GM19455 (cell line): ENCODE data around the gene SMURF1.
A peak's percentile ranks its signal among the peaks of the same experiment; 100 is the strongest.
"Not testable (repeated sequence)": the region's sequence is repeated elsewhere in the genome, so short reads cannot be mapped to it uniquely, and the experiment has no call there.

Experiments used
- ATAC-seq: cut with Tn5 transposase; IDR thresholded peaks from one replicate; pipeline ENCODE4 v1.9.1; 2021; ENCODE audit not compliant: unreplicated experiment

SMURF1 gene

DNA sequence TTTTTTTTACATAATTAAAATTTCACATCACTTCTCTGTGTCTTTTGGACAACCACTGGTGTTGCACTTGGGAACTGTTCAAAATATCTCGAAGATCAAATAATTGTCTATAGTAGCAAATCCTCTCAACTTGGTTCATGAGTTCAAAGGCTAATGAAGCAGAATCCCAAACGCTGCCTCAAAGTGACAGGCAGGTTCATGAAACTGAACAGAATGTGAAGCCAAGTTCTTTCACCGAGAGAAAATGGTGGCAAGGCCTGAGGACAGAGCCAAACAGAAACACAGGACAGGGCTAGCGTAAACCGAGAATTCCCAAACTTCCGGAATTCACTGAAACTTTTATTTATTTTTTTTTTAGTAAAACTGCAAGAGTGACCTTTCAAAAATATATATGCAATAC lies 21.1 kb downstream of the SMURF1 start:
- no peak for ATAC-seq

DNA sequence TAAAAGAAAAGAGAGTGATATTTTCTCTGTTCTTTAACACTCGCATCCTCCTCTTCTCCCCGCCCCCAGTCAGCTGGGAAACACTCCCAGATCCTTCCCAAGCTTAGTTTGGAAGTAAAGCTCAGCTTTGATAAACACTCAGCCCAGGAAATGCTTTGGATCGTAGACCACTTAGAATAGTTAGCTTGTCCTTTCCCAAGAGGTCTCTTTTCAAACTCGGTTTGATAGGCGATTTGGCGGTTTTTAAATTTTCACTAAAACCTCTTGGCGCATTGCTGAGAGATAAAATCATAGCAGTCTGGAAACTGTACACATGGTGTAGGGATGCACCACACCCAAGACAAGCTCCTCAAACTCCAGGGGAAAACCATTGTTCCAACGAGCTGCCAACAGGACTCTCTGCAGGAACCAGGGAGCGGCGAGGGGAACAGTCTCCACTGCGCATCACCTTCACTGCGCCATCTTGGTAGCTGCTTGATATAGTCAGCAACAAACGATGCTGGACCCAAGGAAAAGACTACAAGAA lies 22.3 kb downstream of the SMURF1 start:
- ATAC-seq: no peak

DNA sequence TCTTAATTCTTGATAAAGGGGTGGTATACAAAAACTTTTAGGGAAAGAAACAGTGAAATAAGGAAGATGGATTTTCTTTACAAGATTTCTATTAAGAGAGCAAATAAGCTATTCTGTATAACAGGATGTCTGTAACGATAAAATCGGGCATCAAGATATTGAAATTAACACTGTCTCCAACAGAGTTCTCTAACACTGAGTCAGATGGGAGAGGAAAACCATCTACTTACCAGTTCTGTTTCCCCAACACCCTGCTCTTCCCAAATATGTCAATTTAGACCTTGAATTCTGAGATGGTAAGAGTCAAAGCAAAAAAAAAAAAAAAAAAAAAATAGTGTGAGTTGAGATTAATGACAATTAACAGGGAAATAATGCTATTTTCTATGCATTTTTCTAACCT lies 23.0 kb downstream of the SMURF1 start:
- no peak for ATAC-seq

DNA sequence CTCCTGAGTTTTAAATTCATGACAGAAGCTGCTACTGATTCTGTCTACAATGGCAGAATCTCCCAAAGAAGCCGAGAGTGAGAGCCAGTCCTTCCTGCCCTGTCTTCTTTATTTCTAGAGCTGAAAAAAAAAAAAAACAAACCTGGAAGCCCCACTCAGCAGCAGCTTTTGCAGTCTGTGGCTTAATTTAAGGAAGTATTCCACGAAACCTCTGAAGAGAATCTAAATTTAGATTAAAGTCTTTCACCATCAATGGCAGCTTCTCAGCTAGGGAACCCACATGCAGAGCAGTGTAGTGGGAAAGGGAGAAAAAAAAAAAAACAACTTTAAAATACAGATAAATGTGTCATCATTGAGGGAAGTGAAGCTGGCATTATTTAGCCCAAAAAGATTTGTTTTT lies 23.4 kb downstream of the SMURF1 start:
- ATAC-seq: no peak

DNA sequence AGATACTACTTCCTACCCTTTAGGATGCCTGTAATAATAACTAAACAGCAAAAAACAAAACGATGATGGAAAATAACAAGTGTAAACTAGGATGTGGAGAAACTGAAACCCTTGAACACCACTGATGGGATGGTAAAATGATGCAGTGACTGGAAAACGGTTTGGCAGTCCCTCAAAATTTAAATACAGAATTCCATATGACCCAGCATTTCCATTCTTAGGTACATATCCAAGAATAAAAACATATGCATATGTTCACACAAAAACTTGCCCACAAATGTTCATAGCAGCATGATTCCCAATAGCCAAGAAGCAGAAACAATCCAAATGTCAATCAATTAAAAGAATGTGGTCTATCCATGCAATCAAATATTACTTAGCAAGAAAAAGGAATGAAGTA lies 25.8 kb downstream of the SMURF1 start:
- ATAC-seq: no peak

DNA sequence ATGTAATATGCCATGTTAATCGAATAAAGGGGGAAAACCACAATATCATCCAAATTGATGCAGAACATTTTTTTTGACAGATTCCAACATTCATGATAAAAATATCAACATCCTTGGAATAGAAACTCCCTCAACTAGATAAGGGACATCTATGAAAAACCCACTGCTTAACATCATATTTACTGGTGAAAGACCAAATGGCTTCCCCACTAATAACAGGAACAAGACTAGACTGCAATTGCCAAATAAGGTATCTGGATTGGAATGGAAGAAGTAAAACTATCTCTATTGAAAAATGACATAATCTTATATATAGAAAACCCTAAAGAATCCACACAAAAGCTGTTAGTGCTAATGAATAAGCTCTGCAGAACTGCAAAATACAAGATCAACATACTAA lies 27.8 kb downstream of the SMURF1 start:
- no peak for ATAC-seq

GRCh38 chr7:99115379-99115778 lies 28.5 kb downstream of the SMURF1 start:
- ATAC-seq: no peak

GRCh38 chr7:99112979-99113378 lies 30.9 kb downstream of the SMURF1 start:
- no peak for ATAC-seq

GRCh38 chr7:99112097-99112496 lies 31.8 kb downstream of the SMURF1 start:
- ATAC-seq: peak; percentile 88

DNA sequence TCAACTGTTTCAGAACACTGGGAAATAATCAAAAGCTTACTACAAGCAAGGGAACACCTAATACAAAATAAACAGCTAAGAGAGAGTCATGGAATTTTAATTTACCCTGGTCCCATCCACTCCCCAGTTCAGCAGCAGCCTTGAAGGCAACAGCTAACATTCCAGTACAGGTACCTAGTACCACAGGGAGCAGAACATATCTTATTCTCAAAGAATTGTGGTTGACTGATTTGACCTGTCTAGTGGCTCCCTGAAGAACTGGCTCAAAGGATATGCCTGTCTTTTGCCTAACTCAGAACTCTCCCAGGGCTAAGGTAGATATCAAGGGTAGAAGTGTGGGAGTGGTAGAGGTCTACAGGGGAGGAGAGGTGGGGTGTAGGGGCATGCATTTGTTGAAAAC lies 32.3 kb downstream of the SMURF1 start:
- no peak for ATAC-seq

GRCh38 chr7:99109108-99110051 lies 34.5 kb downstream of the SMURF1 start:
- no peak for ATAC-seq

- ATAC-seq: no peak
These were observed 35.3 kb downstream of the SMURF1 start for GRCh38 chr7:99108613-99109012.

DNA sequence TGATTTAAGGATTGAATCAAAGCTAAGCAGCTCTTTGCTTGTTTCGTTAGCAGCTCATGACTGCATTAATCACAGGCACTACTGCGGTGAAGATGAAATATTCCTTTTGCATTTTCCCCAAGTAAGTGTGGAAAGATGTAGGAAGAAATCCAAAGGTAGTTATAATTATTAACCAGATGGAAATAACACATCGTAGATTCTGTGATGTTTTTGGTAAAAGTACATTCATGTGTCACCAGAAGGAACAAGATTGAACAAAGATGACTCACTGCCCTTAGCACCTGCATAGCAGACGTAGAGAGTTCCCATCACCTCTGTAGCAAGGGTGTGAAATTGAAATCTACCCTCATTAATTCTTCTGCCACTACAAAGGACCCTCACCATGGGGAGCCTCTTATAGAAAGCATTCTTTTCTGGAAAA lies 37.1 kb downstream of the SMURF1 start:
- no peak for ATAC-seq

DNA sequence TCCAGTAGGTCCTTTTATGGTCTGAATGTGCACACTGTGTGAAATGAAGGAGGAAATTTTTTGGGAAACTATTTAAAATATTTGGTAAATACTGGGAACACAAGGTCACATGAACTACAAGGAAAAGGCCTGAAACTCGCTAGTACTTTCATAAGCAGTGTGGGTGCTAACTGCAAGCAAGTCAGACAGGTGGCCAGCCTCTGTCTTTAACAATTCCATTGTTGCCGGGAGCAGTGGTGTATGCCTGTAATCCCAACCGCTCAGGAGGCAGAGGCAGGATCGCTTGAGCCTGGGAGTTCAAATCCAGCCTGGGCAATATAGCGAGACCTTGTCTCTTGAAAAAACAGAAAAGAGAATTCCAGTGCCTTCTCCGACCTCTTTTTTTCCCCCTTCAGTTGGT lies 37.5 kb downstream of the SMURF1 start:
- no peak for ATAC-seq

DNA sequence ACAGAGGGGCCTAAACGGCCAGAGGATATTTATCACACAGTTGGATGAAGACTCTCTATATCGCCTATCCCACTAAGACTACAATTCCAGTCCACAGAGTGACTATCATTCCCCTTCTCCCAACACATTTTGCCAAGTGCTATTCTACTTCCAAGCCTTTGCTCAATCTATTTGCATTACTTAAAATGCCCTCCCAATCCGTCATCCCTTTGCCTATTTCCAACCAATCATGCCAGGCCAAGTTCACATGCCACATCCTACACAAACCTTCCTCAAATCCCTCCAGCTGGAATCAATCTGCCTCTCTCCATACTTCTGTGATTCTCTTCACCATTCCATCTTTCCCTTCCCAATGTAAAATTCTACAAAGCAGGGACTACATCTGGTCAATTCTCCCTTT lies 38.2 kb downstream of the SMURF1 start:
- ATAC-seq: no peak

- no peak for ATAC-seq
These were observed 39.3 kb downstream of the SMURF1 start for GRCh38 chr7:99104631-99105030.

- not testable (repeated sequence) for ATAC-seq
These were observed 40.1 kb downstream of the SMURF1 start for GRCh38 chr7:99103836-99104235.

GRCh38 chr7:99102809-99103690 lies 40.9 kb downstream of the SMURF1 start:
- no peak for ATAC-seq

GRCh38 chr7:99102361-99102760 lies 41.5 kb downstream of the SMURF1 start:
- ATAC-seq: no peak

DNA sequence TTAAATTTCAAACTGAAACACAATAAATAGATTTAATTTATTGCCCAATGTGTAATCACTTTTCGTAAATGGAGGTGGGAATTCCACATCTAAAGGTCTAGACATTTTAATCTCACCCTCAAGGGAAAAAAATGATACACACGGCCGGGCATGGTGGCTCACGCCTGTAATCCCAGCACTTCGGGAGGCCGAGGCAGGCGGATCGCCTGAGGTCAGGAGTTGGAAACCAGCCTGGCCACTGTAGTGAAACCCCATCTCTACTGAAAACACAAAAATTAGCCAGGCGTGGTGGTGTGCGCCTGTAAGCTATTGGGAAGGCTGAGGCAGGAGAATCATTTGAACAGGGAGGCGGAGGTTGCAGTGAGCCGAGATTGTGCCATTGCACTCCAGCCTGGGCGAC lies 42.4 kb downstream of the SMURF1 start:
- ATAC-seq: not testable (repeated sequence)

DNA sequence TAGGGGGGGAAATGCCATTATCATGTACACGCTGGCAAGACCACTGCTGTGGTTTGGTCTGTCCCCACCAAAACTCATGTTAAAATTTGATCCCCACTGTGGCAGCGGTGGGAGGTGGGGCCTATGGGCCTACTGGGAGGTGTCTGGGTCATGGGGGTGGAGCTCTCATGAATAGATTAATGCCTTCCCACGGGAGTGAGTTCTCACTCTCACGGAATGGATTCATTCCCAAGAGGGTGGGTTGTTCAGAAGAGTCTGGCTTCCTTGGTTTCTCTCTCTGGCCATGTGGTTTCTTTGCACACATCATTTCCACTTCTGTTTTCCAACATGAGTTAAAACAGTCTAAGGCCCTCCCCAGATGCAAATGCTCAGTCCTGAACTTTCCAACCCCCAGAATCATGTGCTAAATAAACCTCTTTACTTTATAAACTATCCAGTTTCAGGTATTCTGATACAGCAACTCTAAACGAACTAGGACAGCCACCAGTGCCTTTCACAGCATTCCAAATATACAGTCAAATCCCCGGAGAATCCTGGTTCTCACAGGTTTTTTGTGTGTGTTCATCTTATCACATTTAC lies 44.3 kb downstream of the SMURF1 start:
- no peak for ATAC-seq
